Common myeloid progenitor, CD34-positive (primary cell): Measurements from ENCODE around the gene NR6A1.

ENCODE experiments used
- CTCF ChIA-PET: fragments of 350-600 bp; sonication (Branson Sonifier 250); formaldehyde crosslinking; loops from one replicate; lab custom pipeline; 2021; ENCODE audit warnings: antibody characterized with exemption; lab: Charles Lee
- POLR2A ChIA-PET: fragments of 350-600 bp; sonication (Branson Sonifier 250); formaldehyde crosslinking; loops from one replicate; lab custom pipeline; 2021; ENCODE audit warnings: antibody characterized with exemption; lab: Charles Lee
- DNase-seq, 3 donors: peaks; one replicate each; pipeline versions ENCODE4 v3.0.0 to v3.0.0-alpha.2; 2013
- H3K27ac ChIP-seq, 2 experiments: 1 replicate in 1 of 2; 2 replicates in 1 of 2; pipeline ENCODE4 v1.7.0; 2013; ENCODE audit warnings: inconsistent platforms in 2 of 2, low read length in 2 of 2, mild to moderate bottlenecking in 2 of 2, low read depth in 1 of 2, moderate library complexity in 1 of 2; ENCODE audit not compliant: severe bottlenecking in 2 of 2, insufficient read depth in 1 of 2, poor library complexity in 1 of 2
- H3K27me3 ChIP-seq, 5 experiments: replicated peaks in 2 of 5; 1 replicate in 3 of 5; 2 replicates in 2 of 5; pipeline versions ENCODE4 v1.6.1 to v1.7.0; 2013; ENCODE audit warnings: low read length in 4 of 5, mild to moderate bottlenecking in 2 of 5, moderate library complexity in 2 of 5, inconsistent platforms in 1 of 5; ENCODE audit not compliant: insufficient read depth in 5 of 5, control insufficient read depth in 4 of 5
- H3K36me3 ChIP-seq, 4 experiments: 1 replicate in 2 of 4; 2 replicates in 2 of 4; pipeline versions ENCODE4 v1.6.1 to v1.7.0; 2013; ENCODE audit warnings: low read length in 3 of 4, control low read depth in 1 of 4, mild to moderate bottlenecking in 1 of 4; ENCODE audit not compliant: control insufficient read depth in 4 of 4, insufficient read depth in 4 of 4
- H3K4me1 ChIP-seq, 4 experiments: 1 replicate in 3 of 4; 2 replicates in 1 of 4; pipeline versions ENCODE4 v1.6.1 to v1.7.1; 2013; ENCODE audit warnings: low read length in 3 of 4, mild to moderate bottlenecking in 3 of 4, control low read depth in 1 of 4, inconsistent platforms in 1 of 4, moderate library complexity in 1 of 4; ENCODE audit not compliant: control insufficient read depth in 4 of 4, insufficient read depth in 4 of 4; ENCODE audit errors: control extremely low read depth in 1 of 4
- H3K4me3 ChIP-seq, 7 experiments: 1 replicate in 4 of 7; 2 replicates in 3 of 7; pipeline versions ENCODE4 v1.5.1 to v1.7.0; 2013; ENCODE audit warnings: mild to moderate bottlenecking in 7 of 7, low read length in 6 of 7, moderate library complexity in 6 of 7, inconsistent platforms in 2 of 7, low read depth in 2 of 7, control low read depth in 1 of 7; ENCODE audit not compliant: insufficient read depth in 4 of 7, control insufficient read depth in 1 of 7; ENCODE audit errors: extremely low read depth in 1 of 7
- H3K9me3 ChIP-seq, 5 experiments: 1 replicate in 4 of 5; 2 replicates in 1 of 5; pipeline versions ENCODE4 v1.6.1 to v1.7.1; 2013; ENCODE audit warnings: low read length in 4 of 5, mild to moderate bottlenecking in 2 of 5, inconsistent platforms in 1 of 5, low read depth in 1 of 5, moderate library complexity in 1 of 5; ENCODE audit not compliant: control insufficient read depth in 4 of 5, insufficient read depth in 2 of 5; ENCODE audit errors: control extremely low read depth in 1 of 5
- WGBS: methylation state at CpG from one replicate; pipeline ENCODE4 v1.1.5; 2013; ENCODE audit not compliant: insufficient coverage; 5-methylcytosine and 5-hydroxymethylcytosine counted together

NR6A1 gene

GRCh38 chr9:124664143-124664542, 107.0 kb downstream of the NR6A1 start:
- DNase-seq, result no peak
- H3K4me3 ChIP-seq, result no peak overlapping the region
- H3K4me1 ChIP-seq, result peaks cover 13 to 40% (median 27%) of the 10 kb centered on the region in 4 experiments
- no peak overlapping the region for H3K27ac ChIP-seq
- CTCF ChIA-PET, result interaction anchor here (1.1 to 1.4 kb wide), 4 partner anchors 10 to 100 kb away, joined by 3 to 9 read pairs (median 4); no protein-coding TSS in a partner anchor
- H3K9me3 ChIP-seq, result no peaks in the 10 kb centered on the region
- H3K36me3 ChIP-seq, result peaks cover 0 to 3% (median 0%) of the 10 kb centered on the region in 4 experiments
- POLR2A ChIA-PET, result no interaction called here
- 100% methylated on average over 2 of the region's 2 CpGs for WGBS
- H3K27me3 ChIP-seq, result no peaks in the 10 kb centered on the region

GRCh38 chr9:124663046-124663961, 107.8 kb downstream of the NR6A1 start:
- Histone ChIP-seq H3K4me1 (peaks cover 13 to 46% (median 29%) of the 10 kb centered on the region in 4 experiments), H3K36me3 (peaks cover 0 to 3% (median 0%) of the 10 kb centered on the region in 4 experiments), H3K27me3 (no peaks in the 10 kb centered on the region), H3K9me3 (no peaks in the 10 kb centered on the region), H3K27ac (no peak overlapping the region), H3K4me3 (no peak overlapping the region)
- DNase-seq, result no peak
- CTCF ChIA-PET, result interaction anchor here (1.4 to 2.1 kb wide), 4 partner anchors 11 to 41 kb away, joined by 4 to 9 read pairs (median 8); no protein-coding TSS in a partner anchor
- POLR2A ChIA-PET, result no interaction called here
- WGBS, result 97% methylated on average over 3 of the region's 6 CpGs

- POLR2A ChIA-PET, result no interaction called here
- 100% methylated on average over 1 of the region's 2 CpGs for WGBS
- peaks cover 13 to 52% (median 34%) of the 10 kb centered on the region in 4 experiments for H3K4me1 ChIP-seq
- H3K36me3 ChIP-seq, result peaks cover 0 to 3% (median 0%) of the 10 kb centered on the region in 4 experiments
- no peak overlapping the region for H3K27ac ChIP-seq
- no peak overlapping the region for H3K4me3 ChIP-seq
- no peaks in the 10 kb centered on the region for H3K9me3 ChIP-seq
- CTCF ChIA-PET, result interaction anchor here (1.8 to 2.1 kb wide), 3 partner anchors 11 to 40 kb away, joined by 4 to 9 read pairs (median 7); no protein-coding TSS in a partner anchor
- DNase-seq, result no peak
- H3K27me3 ChIP-seq, result no peaks in the 10 kb centered on the region
Measured at GRCh38 chr9:124662561-124662960, 108.5 kb downstream of the NR6A1 start.

GRCh38 chr9:124661271-124661670, 109.8 kb downstream of the NR6A1 start:
- no peak for DNase-seq
- no peaks in the 10 kb centered on the region for H3K27me3 ChIP-seq
- peaks cover 13 to 55% (median 36%) of the 10 kb centered on the region in 4 experiments for H3K4me1 ChIP-seq
- POLR2A ChIA-PET, result no interaction called here
- H3K36me3 ChIP-seq, result peaks cover 0 to 3% (median 0%) of the 10 kb centered on the region in 4 experiments
- CTCF ChIA-PET, result interaction anchor here (0.7 to 4.2 kb wide), 11 partner anchors 9 to 50 kb away, joined by 3 to 15 read pairs (median 9); no protein-coding TSS in a partner anchor
- H3K9me3 ChIP-seq, result no peaks in the 10 kb centered on the region
- no peak overlapping the region for H3K27ac ChIP-seq
- peak overlapping the region in 4 of 7 experiments; percentile 17 to 87 (median 59) for H3K4me3 ChIP-seq
- WGBS, result 88% methylated on average over 3 of the region's 4 CpGs

GRCh38 chr9:124660341-124660801, 110.7 kb downstream of the NR6A1 start:
- peak overlapping the region in 6 of 7 experiments; percentile 78 to 95 (median 90) for H3K4me3 ChIP-seq
- H3K9me3 ChIP-seq, result no peaks in the 10 kb centered on the region
- peaks cover 0 to 3% (median 0%) of the 10 kb centered on the region in 4 experiments for H3K36me3 ChIP-seq
- POLR2A ChIA-PET, result interaction anchor here (1.7 kb wide), 1 partner anchor 14 kb away, joined by 7 read pairs; no protein-coding TSS in a partner anchor
- peak; percentile 46 to 72 (median 69) for DNase-seq
- H3K27ac ChIP-seq, result peak overlapping the region; percentile 89 to 95
- CTCF ChIA-PET, result interaction anchor here (1.2 to 4.2 kb wide), 10 partner anchors 8 to 51 kb away, joined by 3 to 15 read pairs (median 8); no protein-coding TSS in a partner anchor
- H3K27me3 ChIP-seq, result no peaks in the 10 kb centered on the region
- H3K4me1 ChIP-seq, result peaks cover 13 to 55% (median 36%) of the 10 kb centered on the region in 4 experiments
- WGBS, result 0% methylated on average over 2 of the region's 11 CpGs

- Histone ChIP-seq H3K4me3 (peak overlapping the region; percentile 26 to 95 (median 87)), H3K27ac (peak overlapping the region; percentile 89 to 95), H3K36me3 (no peaks in the 10 kb centered on the region), H3K27me3 (no peaks in the 10 kb centered on the region), H3K9me3 (no peaks in the 10 kb centered on the region), H3K4me1 (peaks cover 13 to 56% (median 36%) of the 10 kb centered on the region in 4 experiments)
- POLR2A ChIA-PET, result interaction anchor here (0.6 to 1.7 kb wide), 3 partner anchors 12 to 303 kb away, joined by 3 to 7 read pairs (median 6); no protein-coding TSS in a partner anchor
- 0% methylated on average over 10 of the region's 15 CpGs for WGBS
- CTCF ChIA-PET, result interaction anchor here (1.2 to 4.2 kb wide), 9 partner anchors 14 to 53 kb away, joined by 3 to 15 read pairs (median 10); no protein-coding TSS in a partner anchor
- peak; percentile 67 to 86 (median 80) for DNase-seq
Measured at GRCh38 chr9:124659099-124659659, 111.9 kb downstream of the NR6A1 start.
